SK-N-SH treated with all-trans-retinoic acid at 6 μM for 48 hours (cell line): ENCODE measurements around the gene CACNB2.
A peak's percentile ranks its signal among the peaks of the same experiment; 100 is the strongest.

Source experiments
- ATAC-seq: fragments of 200-7000 bp; cut with Tn5 transposase; 3 replicates; pipeline ENCODE4 v1.9.1; 2020; ENCODE audit warnings: mild to moderate bottlenecking, moderate library complexity
- ARNTL ChIP-seq: fragments of 450-650 bp; formaldehyde crosslinking; IDR thresholded peaks from 2 replicates; pipeline ENCODE4 v1.5.0; 2020; ENCODE audit warnings: low read depth, mild to moderate bottlenecking, moderate library complexity, borderline replicate concordance
- BACH2 ChIP-seq: fragments of 250-450 bp; sonication (Bioruptor Pico); IDR thresholded peaks from 2 replicates; pipeline ENCODE4 v1.9.0; 2021; ENCODE audit warnings: mild to moderate bottlenecking, borderline replicate concordance
- CREB5 ChIP-seq: fragments of 250-450 bp; sonication (Bioruptor Pico); IDR thresholded peaks from 2 replicates; pipeline ENCODE4 v1.5.1; 2020; ENCODE audit warnings: low read depth, mild to moderate bottlenecking, moderate library complexity
- CSDC2 ChIP-seq: fragments of 250-450 bp; sonication (Bioruptor Pico); IDR thresholded peaks from 2 replicates; pipeline ENCODE4 v1.5.0; 2020; ENCODE audit warnings: mild to moderate bottlenecking, moderate library complexity
- ESRRG ChIP-seq: fragments of 250-450 bp; sonication (Bioruptor Pico); IDR thresholded peaks from 2 replicates; pipeline ENCODE4 v1.6.1; 2021; ENCODE audit warnings: mild to moderate bottlenecking
- GLIS3 ChIP-seq: fragments of 250-450 bp; sonication (Bioruptor Pico); IDR thresholded peaks from 2 replicates; pipeline ENCODE4 v1.5.0; 2020; ENCODE audit warnings: mild to moderate bottlenecking, moderate library complexity
- ISL1 ChIP-seq: fragments of 250-450 bp; sonication (Bioruptor Pico); IDR thresholded peaks from 2 replicates; pipeline ENCODE4 v2.1.2; 2022; ENCODE audit warnings: mild to moderate bottlenecking, moderate library complexity
- OSR1 ChIP-seq: fragments of 250-450 bp; sonication (Bioruptor Pico); IDR thresholded peaks from 2 replicates; pipeline ENCODE4 v1.8.0; 2022; ENCODE audit warnings: moderate library complexity, mild to moderate bottlenecking, inconsistent platforms
- POU6F1 ChIP-seq: fragments of 250-450 bp; sonication (Bioruptor Pico); IDR thresholded peaks from 2 replicates; pipeline ENCODE4 v1.8.0; 2021; ENCODE audit warnings: low read depth, mild to moderate bottlenecking, moderate library complexity, borderline replicate concordance
- PPARA ChIP-seq: fragments of 250-450 bp; sonication (Bioruptor Pico); IDR thresholded peaks from 2 replicates; pipeline ENCODE4 v1.5.0; 2020; ENCODE audit warnings: mild to moderate bottlenecking, borderline replicate concordance
- SNAI2 ChIP-seq: fragments of 250-450 bp; sonication (Bioruptor Pico); IDR thresholded peaks from 2 replicates; pipeline ENCODE4 v1.5.0; 2020; ENCODE audit warnings: mild to moderate bottlenecking, moderate library complexity
- TCF4 ChIP-seq: fragments of 250-450 bp; sonication (Bioruptor Pico); IDR thresholded peaks from 2 replicates; pipeline ENCODE4 v1.8.0; 2021; ENCODE audit warnings: mild to moderate bottlenecking, moderate library complexity, borderline replicate concordance
- TOX ChIP-seq: fragments of 250-450 bp; sonication (Bioruptor Pico); IDR thresholded peaks from 2 replicates; pipeline ENCODE4 v1.8.0; 2021; ENCODE audit warnings: mild to moderate bottlenecking, moderate library complexity, borderline replicate concordance
- ZC3H10 ChIP-seq: fragments of 250-450 bp; sonication (Bioruptor Pico); IDR thresholded peaks from 2 replicates; pipeline ENCODE4 v1.5.1; 2021; ENCODE audit warnings: mild to moderate bottlenecking, moderate library complexity
- ZFP30 ChIP-seq: fragments of 450-650 bp; formaldehyde crosslinking; IDR thresholded peaks from 2 replicates; pipeline ENCODE4 v1.5.0; 2022; ENCODE audit warnings: mild to moderate bottlenecking, moderate library complexity
- ZNF565 ChIP-seq: fragments of 450-650 bp; formaldehyde crosslinking; conservative IDR thresholded peaks from 2 replicates; pipeline ENCODE4 v1.5.0; 2020; ENCODE audit warnings: low read depth, mild to moderate bottlenecking, moderate library complexity
- ZNF70 ChIP-seq: fragments of 450-650 bp; formaldehyde crosslinking; IDR thresholded peaks from 2 replicates; pipeline ENCODE4 v1.5.0; 2020; ENCODE audit warnings: mild to moderate bottlenecking, moderate library complexity
- ZNF8 ChIP-seq: fragments of 450-650 bp; formaldehyde crosslinking; IDR thresholded peaks from 2 replicates; pipeline ENCODE4 v1.5.0; 2020; ENCODE audit warnings: mild to moderate bottlenecking, moderate library complexity
- TF ChIP-seq, protein P1 (sequence below): fragments of 250-450 bp; sonication (Bioruptor Pico); IDR thresholded peaks from 2 replicates; pipeline ENCODE4 v1.5.1; 2021; ENCODE audit warnings: mild to moderate bottlenecking, moderate library complexity

Gene CACNB2

GRCh38 chr10:18303851-18304801, 163.9 kb downstream of the CACNB2 start:
- ATAC-seq: no peak
- no peak for TF ChIP-seq ZNF70 (CRISPR knock-in tag)
- TF ChIP-seq OSR1 (CRISPR knock-in tag): no peak
- TF ChIP-seq ZNF8 (CRISPR knock-in tag): no peak
- TF ChIP-seq ESRRG (CRISPR knock-in tag): no peak
- TF ChIP-seq, protein P1, sequence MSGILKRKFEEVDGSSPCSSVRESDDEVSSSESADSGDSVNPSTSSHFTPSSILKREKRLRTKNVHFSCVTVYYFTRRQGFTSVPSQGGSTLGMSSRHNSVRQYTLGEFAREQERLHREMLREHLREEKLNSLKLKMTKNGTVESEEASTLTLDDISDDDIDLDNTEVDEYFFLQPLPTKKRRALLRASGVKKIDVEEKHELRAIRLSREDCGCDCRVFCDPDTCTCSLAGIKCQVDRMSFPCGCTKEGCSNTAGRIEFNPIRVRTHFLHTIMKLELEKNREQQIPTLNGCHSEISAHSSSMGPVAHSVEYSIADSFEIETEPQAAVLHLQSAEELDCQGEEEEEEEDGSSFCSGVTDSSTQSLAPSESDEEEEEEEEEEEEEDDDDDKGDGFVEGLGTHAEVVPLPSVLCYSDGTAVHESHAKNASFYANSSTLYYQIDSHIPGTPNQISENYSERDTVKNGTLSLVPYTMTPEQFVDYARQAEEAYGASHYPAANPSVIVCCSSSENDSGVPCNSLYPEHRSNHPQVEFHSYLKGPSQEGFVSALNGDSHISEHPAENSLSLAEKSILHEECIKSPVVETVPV (CRISPR knock-in tag): no peak
- no peak for TF ChIP-seq ZFP30
- TF ChIP-seq ZC3H10: no peak
- TF ChIP-seq TCF4 (CRISPR knock-in tag): no peak
- no peak for TF ChIP-seq ARNTL
- no peak for TF ChIP-seq TOX (CRISPR knock-in tag)
- no peak for TF ChIP-seq ZNF565
- no peak for TF ChIP-seq GLIS3 (CRISPR knock-in tag)
- no peak for TF ChIP-seq BACH2 (CRISPR knock-in tag)
- TF ChIP-seq, all 23 proteins: peak for 0

- no peak for TF ChIP-seq GLIS3 (CRISPR knock-in tag)
- TF ChIP-seq POU6F1 (CRISPR knock-in tag): no peak
- TF ChIP-seq TOX (CRISPR knock-in tag): no peak
- ATAC-seq: no peak
Measured at GRCh38 chr10:18306031-18306430, 165.8 kb downstream of the CACNB2 start.

DNA sequence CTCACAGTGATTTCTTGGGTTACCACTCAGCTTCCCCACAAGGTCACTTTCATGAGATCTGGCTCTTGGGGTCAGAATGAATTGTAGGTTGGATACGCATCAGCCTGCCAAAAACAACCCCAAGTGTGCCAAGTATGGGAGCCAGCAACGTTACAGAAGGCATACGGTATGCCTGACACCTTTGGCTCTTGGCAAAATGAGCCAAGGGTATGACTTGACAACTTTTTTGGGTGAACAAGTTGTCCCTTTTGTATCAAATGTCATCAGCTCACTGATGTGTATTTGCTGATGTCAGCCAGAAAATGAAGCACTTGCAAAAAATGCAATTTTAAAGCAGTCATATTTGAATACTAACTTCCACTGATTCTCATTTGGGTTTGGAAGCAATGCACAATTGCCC, 168.4 kb downstream of the CACNB2 start:
- TF ChIP-seq CREB5 (CRISPR knock-in tag) (no peak), CSDC2 (CRISPR knock-in tag) (no peak), SNAI2 (no peak), ZNF8 (CRISPR knock-in tag) (no peak), GLIS3 (CRISPR knock-in tag) (no peak), OSR1 (CRISPR knock-in tag) (no peak), ZC3H10 (no peak), ZNF70 (CRISPR knock-in tag) (no peak)
- TF ChIP-seq, protein P1 (CRISPR knock-in tag): no peak
- no peak for ATAC-seq

- ATAC-seq: no peak
- TF ChIP-seq ARNTL: no peak
- TF ChIP-seq ZNF565: no peak
- TF ChIP-seq SNAI2: no peak
- TF ChIP-seq ZNF70 (CRISPR knock-in tag): no peak
- TF ChIP-seq PPARA: no peak
- TF ChIP-seq, all 23 proteins: peak for 0
Measured at GRCh38 chr10:18310761-18311160, 170.5 kb downstream of the CACNB2 start.

DNA sequence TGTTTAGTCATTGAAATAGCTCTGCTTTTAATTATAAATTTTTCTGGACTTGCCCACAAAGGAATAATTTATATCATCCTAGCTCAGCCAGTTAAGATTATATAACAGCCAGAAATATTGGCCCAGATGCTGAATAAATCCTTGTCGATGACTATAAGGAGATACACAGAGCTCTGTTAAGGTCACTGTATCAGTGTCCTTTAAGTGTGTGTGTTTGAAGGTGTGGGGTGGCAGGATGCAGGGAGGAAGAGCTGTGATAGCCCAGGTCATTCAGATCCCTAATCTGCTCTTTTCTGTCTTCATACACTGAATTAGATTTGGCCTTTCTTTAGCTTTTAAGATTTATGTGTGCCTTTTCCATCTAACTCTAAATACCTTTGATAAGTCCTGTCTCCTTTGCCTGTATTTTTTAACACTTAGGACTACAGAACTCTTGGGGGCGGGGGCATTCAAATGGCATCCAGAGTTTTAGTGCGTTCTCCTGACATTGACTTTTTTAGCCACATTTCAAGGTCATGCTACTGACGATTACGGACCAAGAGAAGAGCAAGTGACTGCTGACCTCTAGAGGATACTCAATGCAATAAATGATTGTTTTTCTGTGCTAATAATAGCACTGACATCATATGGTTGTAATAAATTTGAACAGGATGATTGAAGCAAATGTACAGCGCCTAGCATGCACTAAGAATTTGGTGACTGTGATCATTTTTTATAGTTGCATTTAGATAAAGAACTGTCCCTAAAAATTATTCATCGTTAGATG, 172.3 kb downstream of the CACNB2 start:
- TF ChIP-seq ZC3H10 (no peak), ISL1 (CRISPR knock-in tag) (0 out of 2 replicates have a peak, but pooled peaks have one; percentile 15), ESRRG (CRISPR knock-in tag) (0 out of 2 replicates have a peak, but pooled peaks have one; percentile 63), PPARA (no peak), ZFP30 (no peak), CREB5 (CRISPR knock-in tag) (peak; percentile 58; the same call in 1 of the 2 replicates)
- TF ChIP-seq, protein P1 (CRISPR knock-in tag): no peak
- ATAC-seq: peak; percentile 92
